Neural cell (in vitro differentiated cells): ENCODE results near the gene GCNT1. TPM values are rescaled to one million over a fixed set of nuclear protein-coding genes. Genes with fewer than 3 reads are reported as not detected.
"Not testable (repeated sequence)": the region's sequence is repeated elsewhere in the genome, so short reads cannot be mapped to it uniquely, and the experiment has no call there.

ENCODE experiments used
- H2AFZ ChIP-seq: fragments of 200-600, 300-800 bp; sonication (generic), shearing (Covaris generic); 2 replicates; pipeline ENCODE4 v1.6.0; 2014; ENCODE audit warnings: low read depth, mild to moderate bottlenecking, antibody characterized with exemption, low read length, moderate library complexity
- H3F3A ChIP-seq: fragments of 200-600 bp; shearing (Covaris generic); 2 replicates; pipeline ENCODE4 v1.6.1; 2016; ENCODE audit warnings: mild to moderate bottlenecking, moderate library complexity, mixed read lengths, antibody characterized with exemption, low read length; ENCODE audit not compliant: insufficient read depth, poor library complexity, severe bottlenecking
- H3K27ac ChIP-seq: fragments of 200-600, 300-800 bp; sonication (generic), shearing (Covaris generic); 2 replicates; pipeline ENCODE4 v1.5.1; 2014; ENCODE audit warnings: mild to moderate bottlenecking, low read length, moderate library complexity
- H3K27me3 ChIP-seq: fragments of 300-800, 200-600 bp; sonication (generic), shearing (Covaris generic); 2 replicates; pipeline ENCODE4 v1.6.0; 2014; ENCODE audit warnings: mild to moderate bottlenecking, low read depth, low read length, moderate library complexity; ENCODE audit not compliant: insufficient read depth
- H3K36me3 ChIP-seq: fragments of 300-800, 200-600 bp; sonication (generic), shearing (Covaris generic); 2 replicates; pipeline ENCODE4 v1.5.1; 2014; ENCODE audit warnings: mild to moderate bottlenecking, antibody characterized with exemption, low read length, moderate library complexity; ENCODE audit not compliant: insufficient read depth
- H3K4me2 ChIP-seq: fragments of 300-800, 200-600 bp; sonication (generic), shearing (Covaris generic); 2 replicates; pipeline ENCODE4 v1.6.0; 2014; ENCODE audit warnings: mild to moderate bottlenecking, low read length
- H3K4me3 ChIP-seq: fragments of 300-800, 200-600 bp; sonication (generic), shearing (Covaris generic); 2 replicates; pipeline ENCODE4 v1.5.1; 2014; ENCODE audit warnings: mild to moderate bottlenecking, low read length, moderate library complexity
- H3K79me2 ChIP-seq: fragments of 200-600 bp; shearing (Covaris generic); replicated peaks from 2 replicates; pipeline ENCODE4 v1.6.0; 2014; ENCODE audit warnings: mild to moderate bottlenecking, low read length, moderate library complexity; ENCODE audit not compliant: insufficient read depth
- H3K9ac ChIP-seq: fragments of 300-800, 200-600 bp; sonication (generic), shearing (Covaris generic); 2 replicates; pipeline ENCODE4 v1.6.1; 2016; ENCODE audit warnings: mild to moderate bottlenecking, low read length, mixed read lengths
- H3K9me2 ChIP-seq: fragments of 200-600 bp; shearing (Covaris generic); 2 replicates; pipeline ENCODE4 v1.6.1; 2016; ENCODE audit warnings: mild to moderate bottlenecking, low read length, mixed read lengths; ENCODE audit not compliant: insufficient read depth
- H3K9me3 ChIP-seq: fragments of 200-600, 300-800 bp; sonication (generic), shearing (Covaris generic); 2 replicates; pipeline ENCODE4 v1.6.1; 2016; ENCODE audit warnings: mild to moderate bottlenecking, mixed run types, low read length, moderate library complexity, mixed read lengths
- H4K20me1 ChIP-seq: fragments of 200-600 bp; shearing (Covaris generic); 2 replicates; pipeline ENCODE4 v1.6.1; 2016; ENCODE audit warnings: mild to moderate bottlenecking, mixed run types; ENCODE audit not compliant: insufficient read depth
- CTCF ChIP-seq: fragments of 450-650 bp; IDR thresholded peaks from 2 replicates; pipeline ENCODE4 v1.5.1; 2014; ENCODE audit warnings: antibody characterized with exemption, mild to moderate bottlenecking, moderate library complexity; ENCODE audit not compliant: poor library complexity, severe bottlenecking
- EZH2 ChIP-seq: fragments of 200-600, 300-800 bp; shearing (Covaris generic), sonication (generic); IDR thresholded peaks from 2 replicates; pipeline ENCODE4 v1.6.1; 2014; ENCODE audit warnings: antibody characterized with exemption, low read length, borderline replicate concordance, mild to moderate bottlenecking; ENCODE audit not compliant: insufficient read depth, poor library complexity, severe bottlenecking
- MXI1 ChIP-seq: fragments of 450-650 bp; conservative IDR thresholded peaks from 2 replicates; pipeline ENCODE4 v1.6.1; 2014; ENCODE audit warnings: antibody characterized with exemption, mild to moderate bottlenecking; ENCODE audit not compliant: poor library complexity, severe bottlenecking
- POLR2AphosphoS5 ChIP-seq: IDR thresholded peaks from 2 replicates; pipeline ENCODE4 v1.6.1; 2012
- RAD21 ChIP-seq: fragments of 450-650 bp; conservative IDR thresholded peaks from 2 replicates; pipeline ENCODE4 v1.6.1; 2014; ENCODE audit warnings: antibody characterized with exemption, mild to moderate bottlenecking, moderate library complexity
- REST ChIP-seq: IDR thresholded peaks from 2 replicates; pipeline ENCODE4 v1.6.1; 2012; ENCODE audit warnings: borderline replicate concordance
- SMC3 ChIP-seq: fragments of 450-650 bp; conservative IDR thresholded peaks from 2 replicates; pipeline ENCODE4 v1.6.1; 2014; ENCODE audit warnings: antibody characterized with exemption, mild to moderate bottlenecking, moderate library complexity; ENCODE audit not compliant: poor library complexity
- TAF1 ChIP-seq: IDR thresholded peaks from 2 replicates; pipeline ENCODE4 v1.6.1; 2012; ENCODE audit warnings: low read depth
- polyA plus RNA-seq: library from polyadenylated mRNA; depleted of rRNA; stranded (reverse); fragments of >200 nt; gene quantifications from 2 replicates; pipeline ENCODE4 v1.2.3, GENCODE V29; 2014

GCNT1 gene
- polyA plus RNA-seq, 1 donor from 2014 or later: 0.22 TPM

- TF ChIP-seq MXI1: no peak
- TF ChIP-seq RAD21: no peak
- TF ChIP-seq TAF1: no peak
- TF ChIP-seq EZH2: no peak
- no peak for TF ChIP-seq SMC3
- TF ChIP-seq CTCF: no peak
- no peak overlapping the region for H2AFZ ChIP-seq
- H3K4me3 ChIP-seq: no peak overlapping the region
- no peaks in the 10 kb centered on the region for H3F3A ChIP-seq
- no peaks in the 10 kb centered on the region for H3K36me3 ChIP-seq
- H3K9me2 ChIP-seq: no peaks in the 10 kb centered on the region
- H3K4me2 ChIP-seq: no peak overlapping the region
- H3K27ac ChIP-seq: no peak overlapping the region
- no peaks in the 10 kb centered on the region for H3K79me2 ChIP-seq
- H3K9ac ChIP-seq: no peak overlapping the region
- no peaks in the 10 kb centered on the region for H3K9me3 ChIP-seq
- H3K27me3 ChIP-seq: no peaks in the 10 kb centered on the region
- H4K20me1 ChIP-seq: no peaks in the 10 kb centered on the region
Observed at GRCh38 chr9:76466299-76466605, 7.3 kb downstream of the GCNT1 start.

GRCh38 chr9:76474419-76474818 lies 15.4 kb downstream of the GCNT1 start:
- TF ChIP-seq POLR2AphosphoS5: no peak
- H2AFZ ChIP-seq: no peak overlapping the region

GRCh38 chr9:76475686-76476085 lies 16.7 kb downstream of the GCNT1 start:
- no peak overlapping the region for H3K4me3 ChIP-seq
- H3K4me2 ChIP-seq: no peak overlapping the region
- H2AFZ ChIP-seq: no peak overlapping the region
- H3K36me3 ChIP-seq: no peaks in the 10 kb centered on the region
- H3K79me2 ChIP-seq: no peaks in the 10 kb centered on the region
- no peak overlapping the region for H3K27ac ChIP-seq
- H3K9ac ChIP-seq: no peak overlapping the region
- H3K9me3 ChIP-seq: no peaks in the 10 kb centered on the region
- H3K9me2 ChIP-seq: no peaks in the 10 kb centered on the region
- TF ChIP-seq MXI1 (no peak), REST (no peak), CTCF (no peak), SMC3 (no peak), EZH2 (no peak), POLR2AphosphoS5 (no peak)
- no peaks in the 10 kb centered on the region for H4K20me1 ChIP-seq
- H3K27me3 ChIP-seq: no peaks in the 10 kb centered on the region
- no peaks in the 10 kb centered on the region for H3F3A ChIP-seq

More at GRCh38 chr9:76474419-76474818, 15.4 kb downstream of the GCNT1 start:
- H3K4me2 ChIP-seq: no peak overlapping the region
- no peak overlapping the region for H3K9ac ChIP-seq
- no peaks in the 10 kb centered on the region for H3K79me2 ChIP-seq
- no peaks in the 10 kb centered on the region for H4K20me1 ChIP-seq
- no peaks in the 10 kb centered on the region for H3K9me2 ChIP-seq
- no peaks in the 10 kb centered on the region for H3K27me3 ChIP-seq
- H3K9me3 ChIP-seq: no peaks in the 10 kb centered on the region
- H3F3A ChIP-seq: no peaks in the 10 kb centered on the region
- H3K4me3 ChIP-seq: no peak overlapping the region
- H3K36me3 ChIP-seq: no peaks in the 10 kb centered on the region
- no peak overlapping the region for H3K27ac ChIP-seq

- not testable (repeated sequence) for H3K36me3 ChIP-seq, H2AFZ ChIP-seq, H3K9me3 ChIP-seq, H3K9ac ChIP-seq, H3K79me2 ChIP-seq, H3F3A ChIP-seq, H3K4me2 ChIP-seq, H3K27ac ChIP-seq, H3K27me3 ChIP-seq, H3K9me2 ChIP-seq, H4K20me1 ChIP-seq, H3K4me3 ChIP-seq
Observed at GRCh38 chr9:76477818-76478217, 18.8 kb downstream of the GCNT1 start.
